H1 (cell line): Measurements from ENCODE around the gene PCDHA13. TPM values are rescaled to one million over a fixed set of nuclear protein-coding genes. Genes with fewer than 3 reads are reported as not detected.
A peak's percentile ranks its signal among the peaks of the same experiment; 100 is the strongest.

ENCODE experiments used
- CTCF ChIA-PET: fragments of 300-600 bp; sonication (Branson Sonifier 250); formaldehyde crosslinking; loops from one replicate; lab custom pipeline; 2021; ENCODE audit not compliant: partially characterized antibody; lab: Charles Lee
- POLR2A ChIA-PET: fragments of 300-600 bp; sonication (Branson Sonifier 250); formaldehyde crosslinking; loops from one replicate; lab custom pipeline; 2021; ENCODE audit warnings: inconsistent platforms; ENCODE audit not compliant: partially characterized antibody; lab: Charles Lee
- DNase-seq, 2 experiments: peaks; one replicate each; pipeline versions ENCODE4 v3.0.0 to v3.0.0-alpha.2; 2010 to 2022; ENCODE audit warnings: low spot score in 2 of 2, low read depth in 1 of 2, mixed read lengths in 1 of 2
- FAIRE-seq: peaks from 2 replicates; lab custom pipeline; 2011; peaks lifted over from hg19 to GRCh38; lab: Jason Lieb, UNC
- H2AFZ ChIP-seq: 2 replicates; pipeline ENCODE4 v1.8.1; 2012; ENCODE audit warnings: low read length, inconsistent platforms
- H2AK5ac ChIP-seq: 2 replicates; pipeline ENCODE4 v1.6.1; 2013; ENCODE audit warnings: low read depth, low read length
- H2BK120ac ChIP-seq: replicated peaks from 2 replicates; pipeline ENCODE3; 2013; ENCODE audit warnings: low read depth, low read length, inconsistent platforms
- H2BK12ac ChIP-seq: 2 replicates; pipeline ENCODE4 v1.6.1; 2013; ENCODE audit warnings: low read depth, low read length
- H2BK15ac ChIP-seq: 2 replicates; pipeline ENCODE4 v1.6.1; 2013; ENCODE audit warnings: low read length
- H2BK20ac ChIP-seq: 2 replicates; pipeline ENCODE4 v1.6.1; 2013; ENCODE audit warnings: low read length
- H2BK5ac ChIP-seq: 2 replicates; pipeline ENCODE4 v1.6.1; 2013; ENCODE audit warnings: low read depth, low read length
- H3K14ac ChIP-seq: 2 replicates; pipeline ENCODE4 v1.6.1; 2013; ENCODE audit warnings: inconsistent platforms; ENCODE audit not compliant: insufficient read length
- H3K18ac ChIP-seq: 2 replicates; pipeline ENCODE4 v1.6.1; 2013; ENCODE audit warnings: low read length; ENCODE audit errors: extremely low read depth
- H3K23ac ChIP-seq: 2 replicates; pipeline ENCODE4 v1.6.1; 2013; ENCODE audit warnings: inconsistent platforms; ENCODE audit not compliant: insufficient read length
- H3K23me2 ChIP-seq: 2 replicates; pipeline ENCODE4 v1.6.1; 2013; ENCODE audit warnings: low read depth, low read length
- H3K27ac ChIP-seq: 2 replicates; pipeline ENCODE4 v1.6.1; 2011; ENCODE audit warnings: low read depth, low read length, inconsistent platforms
- H3K27me3 ChIP-seq, 4 experiments: replicated peaks in 1 of 4; 1 replicate in 1 of 4; 2 replicates in 3 of 4; pipeline versions ENCODE4 v1.6.1 to v1.8.1; 2011 to 2013; ENCODE audit warnings: low read length in 3 of 4, mild to moderate bottlenecking in 3 of 4, inconsistent platforms in 2 of 4, mixed read lengths in 2 of 4, moderate library complexity in 1 of 4; ENCODE audit not compliant: control insufficient read depth in 3 of 4, insufficient read depth in 3 of 4; ENCODE audit errors: extremely low read depth in 1 of 4
- H3K36me3 ChIP-seq, 4 experiments: 2 replicates each; pipeline versions ENCODE4 v1.6.1 to v1.8.1; 2011 to 2013; ENCODE audit warnings: mild to moderate bottlenecking in 4 of 4, low read length in 3 of 4, moderate library complexity in 2 of 4, control low read depth in 1 of 4, inconsistent platforms in 1 of 4; ENCODE audit not compliant: insufficient read depth in 4 of 4, control insufficient read depth in 2 of 4
- H3K4ac ChIP-seq: replicated peaks from 2 replicates; pipeline ENCODE3; 2013; ENCODE audit warnings: low read length, low read depth, mixed read lengths, inconsistent platforms; ENCODE audit not compliant: insufficient read length
- H3K4me1 ChIP-seq, 4 experiments: replicated peaks in 1 of 4; 1 replicate in 1 of 4; 2 replicates in 3 of 4; pipeline versions ENCODE4 v1.6.1 to v1.8.1; 2011 to 2013; ENCODE audit warnings: low read length in 3 of 4, inconsistent platforms in 2 of 4, mixed read lengths in 1 of 4; ENCODE audit not compliant: insufficient read depth in 4 of 4, control insufficient read depth in 3 of 4
- H3K4me2 ChIP-seq, 2 experiments: 2 replicates each; pipeline versions ENCODE4 v1.6.1 to v1.8.1; 2011 to 2013; ENCODE audit warnings: low read depth in 2 of 2, low read length in 2 of 2, control low read depth in 1 of 2, inconsistent platforms in 1 of 2, mild to moderate bottlenecking in 1 of 2; ENCODE audit not compliant: insufficient read depth in 1 of 2
- H3K4me3 ChIP-seq, 4 experiments: fragments of 200-600, 300-600 bp in 1 of 4; sonication (generic), shearing (Covaris generic), sonication (Bioruptor Twin) in 1 of 4; 2 replicates each; pipeline versions ENCODE4 v1.5.1 to v1.8.1; 2011 to 2016; ENCODE audit warnings: low read length in 4 of 4, low read depth in 3 of 4, control low read depth in 2 of 4, inconsistent platforms in 2 of 4, mild to moderate bottlenecking in 2 of 4, mixed read lengths in 1 of 4, moderate library complexity in 1 of 4; ENCODE audit not compliant: insufficient read depth in 2 of 4; ENCODE audit errors: extremely low read depth in 1 of 4
- H3K56ac ChIP-seq: replicated peaks from 2 replicates; pipeline ENCODE3; 2013; ENCODE audit warnings: low read depth, mild to moderate bottlenecking, mixed read lengths, low read length, inconsistent platforms; ENCODE audit not compliant: insufficient read length
- H3K79me1 ChIP-seq: 2 replicates; pipeline ENCODE4 v1.6.1; 2013; ENCODE audit warnings: low read depth, low read length, control low read depth
- H3K79me2 ChIP-seq, 2 experiments: 2 replicates each; pipeline versions ENCODE4 v1.6.1 to v1.8.1; 2012 to 2013; ENCODE audit warnings: low read length in 2 of 2, mild to moderate bottlenecking in 2 of 2, inconsistent platforms in 1 of 2; ENCODE audit not compliant: insufficient read depth in 2 of 2, control insufficient read depth in 1 of 2
- H3K9ac ChIP-seq, 4 experiments: replicated peaks in 1 of 4; 1 replicate in 1 of 4; 2 replicates in 3 of 4; pipeline versions ENCODE4 v1.6.1 to v1.8.1; 2011 to 2013; ENCODE audit warnings: low read depth in 3 of 4, low read length in 3 of 4, control low read depth in 2 of 4, mild to moderate bottlenecking in 2 of 4, moderate library complexity in 2 of 4, inconsistent platforms in 1 of 4; ENCODE audit errors: extremely low read depth in 1 of 4
- H3K9me3 ChIP-seq, 2 experiments: 2 replicates each; pipeline versions ENCODE4 v1.6.1 to v1.8.1; 2012 to 2013; ENCODE audit warnings: mild to moderate bottlenecking in 2 of 2, moderate library complexity in 2 of 2, control low read depth in 1 of 2, inconsistent platforms in 1 of 2, low read depth in 1 of 2, low read length in 1 of 2, mixed read lengths in 1 of 2; ENCODE audit not compliant: insufficient read depth in 2 of 2
- H4K20me1 ChIP-seq, 2 experiments: replicated peaks in 1 of 2; 2 replicates each; pipeline versions ENCODE3 to v1.8.1; 2011 to 2013; ENCODE audit warnings: inconsistent platforms in 2 of 2, low read length in 2 of 2, mild to moderate bottlenecking in 1 of 2; ENCODE audit not compliant: insufficient read depth in 2 of 2, control insufficient read depth in 1 of 2
- H4K5ac ChIP-seq: 2 replicates; pipeline ENCODE4 v1.6.1; 2013; ENCODE audit warnings: low read length, low read depth, mixed read lengths, inconsistent platforms; ENCODE audit not compliant: insufficient read length
- H4K8ac ChIP-seq: 2 replicates; pipeline ENCODE4 v1.8.0; 2013; ENCODE audit warnings: mild to moderate bottlenecking, moderate library complexity, low read length, inconsistent platforms; ENCODE audit not compliant: insufficient read depth; ENCODE audit errors: extremely low read depth
- H4K91ac ChIP-seq: replicated peaks from 2 replicates; pipeline ENCODE3; 2013; ENCODE audit warnings: low read length, mixed read lengths, inconsistent platforms; ENCODE audit not compliant: insufficient read length
- CBX8 ChIP-seq: fragments of 300-800, 300-1000 bp; sonication (generic); IDR thresholded peaks from 2 replicates; pipeline ENCODE4 v1.7.1; 2016; ENCODE audit warnings: low read depth, low read length, borderline replicate concordance
- POLR2AphosphoS5 ChIP-seq: IDR thresholded peaks from 2 replicates; pipeline ENCODE4 v1.6.1; 2011; ENCODE audit warnings: low read depth, low read length
- RAD21 ChIP-seq, 2 experiments: IDR thresholded peaks in 1 of 2; conservative IDR thresholded peaks in 1 of 2; 2 replicates each; pipeline ENCODE4 v1.6.1; 2011; ENCODE audit warnings: low read depth in 2 of 2, low read length in 2 of 2, improper control_type of control experiment in 1 of 2, inconsistent platforms in 1 of 2, mild to moderate bottlenecking in 1 of 2, moderate library complexity in 1 of 2
- SIN3A ChIP-seq, 2 experiments: IDR thresholded peaks in 1 of 2; conservative IDR thresholded peaks in 1 of 2; 2 replicates each; pipeline ENCODE4 v1.6.1; 2011 to 2012; ENCODE audit warnings: low read length in 2 of 2, improper control_type of control experiment in 1 of 2, low read depth in 1 of 2, mild to moderate bottlenecking in 1 of 2
- TAF1 ChIP-seq: IDR thresholded peaks from 2 replicates; pipeline ENCODE4 v1.6.1; 2011; ENCODE audit warnings: mild to moderate bottlenecking, low read depth, low read length
- WGBS, 2 experiments: shearing (Covaris generic) in 1 of 2; methylation state at CpG; one replicate each; pipeline versions ENCODE4 v1.1.6 to v1.1.7; 2013 to 2015; ENCODE audit warnings: low lambda C conversion rate in 2 of 2, mixed read lengths in 2 of 2, inconsistent platforms in 1 of 2, low coverage in 1 of 2, missing lambda C conversion rate in 1 of 2; ENCODE audit not compliant: insufficient replicate concordance in 2 of 2, insufficient coverage in 1 of 2, insufficient read length in 1 of 2; ENCODE audit errors: extremely low coverage in 1 of 2, missing lambda C conversion rate in 1 of 2; 5-methylcytosine and 5-hydroxymethylcytosine counted together
- polyA plus RNA-seq, 7 experiments: library from polyadenylated mRNA; depleted of rRNA in 3 of 7; stranded (reverse) in 5 of 7; unstranded in 2 of 7; fragments of >200 nt in 5 of 7; fragments of 200-250 nt in 2 of 7; gene quantifications; 1 replicate in 5 of 7; 2 replicates in 1 of 7; 4 replicates in 1 of 7; pipeline versions ENCODE4 v1.2.1 to v1.2.3, GENCODE V29; 2011 to 2013; ENCODE audit warnings: missing spikeins in 2 of 7, mixed read lengths in 2 of 7
- total RNA-seq: library from RNA; stranded (reverse); fragmentation: NEBNext Ultra II Directional; extraction: Animal tissue kit (Norgen Biotek cat#: 25700); gene quantifications from 2 replicates; pipeline ENCODE4 v1.2.1, GENCODE V29; 2021
- TF ChIP-seq, protein P1 (sequence below), 3 experiments: IDR thresholded peaks; 1 replicate in 2 of 3; 2 replicates in 1 of 3; pipeline versions ENCODE4 v1.5.1 to v1.6.1; 2011; ENCODE audit warnings: low read length in 3 of 3, mild to moderate bottlenecking in 3 of 3, inconsistent platforms in 2 of 3, low read depth in 1 of 3, moderate library complexity in 1 of 3; ENCODE audit not compliant: insufficient read depth in 1 of 3; ENCODE audit errors: control extremely low read depth in 1 of 3

The PCDHA13 gene
- total and polyA plus RNA-seq, 2 of the 8 experiments (the other 6 are each of a cell fraction or from before 2014, with no cell fraction given): 1.2 to 1.3 TPM

DNA sequence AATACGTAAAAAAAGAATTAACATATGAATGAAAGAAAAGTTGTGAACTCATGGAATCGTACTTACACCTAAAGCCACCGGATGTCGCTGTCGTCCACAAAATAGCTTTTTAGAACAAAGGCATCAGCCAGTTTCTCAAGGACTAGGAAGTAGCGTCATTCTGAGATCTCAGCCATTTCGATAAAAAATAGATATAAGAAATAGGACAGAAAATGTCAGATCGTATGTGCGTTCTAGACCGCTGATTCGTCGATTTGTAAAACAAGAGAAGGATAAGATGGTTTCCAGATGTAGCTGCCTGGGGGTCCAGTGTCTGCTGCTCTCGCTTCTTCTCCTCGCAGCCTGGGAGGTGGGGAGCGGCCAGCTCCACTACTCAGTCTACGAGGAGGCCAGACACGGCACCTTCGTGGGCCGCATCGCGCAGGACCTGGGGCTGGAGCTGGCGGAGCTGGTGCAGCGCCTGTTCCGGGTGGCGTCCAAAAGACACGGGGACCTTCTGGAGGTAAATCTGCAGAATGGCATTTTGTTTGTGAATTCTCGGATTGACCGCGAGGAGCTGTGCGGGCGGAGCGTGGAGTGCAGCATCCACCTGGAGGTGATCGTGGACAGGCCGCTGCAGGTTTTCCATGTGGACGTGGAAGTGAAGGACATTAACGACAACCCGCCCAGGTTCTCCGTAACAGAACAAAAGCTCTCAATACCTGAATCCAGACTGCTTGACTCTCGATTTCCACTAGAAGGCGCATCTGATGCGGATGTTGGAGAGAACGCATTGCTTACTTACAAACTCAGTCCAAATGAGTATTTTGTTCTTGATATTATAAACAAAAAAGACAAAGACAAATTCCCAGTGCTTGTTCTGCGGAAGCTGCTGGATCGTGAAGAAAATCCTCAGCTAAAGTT lies 25.9 kb upstream of the PCDHA13 start, which contains the start of gene PCDHA10:
Gene PCDHA10 (plus strand): TSS at position 126 of the 903 bp plus-strand sequence. CDS start 152 bp downstream, at position 278.
- H2AFZ ChIP-seq: peak within 1 kb of the TSS; percentile 95
- H3K4me3 ChIP-seq: peak within 1 kb of the TSS; percentile 67 to 83 (median 72)
- no peak for FAIRE-seq
- no peaks in the 10 kb centered on the region for H3K4me1 ChIP-seq
- no peak within 1 kb of the TSS for H2BK12ac ChIP-seq
- no peaks in the 10 kb centered on the region for H3K79me1 ChIP-seq
- H2BK20ac ChIP-seq: no peak within 1 kb of the TSS
- H3K23me2 ChIP-seq: no peaks in the 10 kb centered on the region
- peak within 1 kb of the TSS; percentile 62 to 85 (median 72); a peak in 6 of 7 replicates for H3K9ac ChIP-seq
- peak within 1 kb of the TSS; percentile 67 to 69 for H3K4me2 ChIP-seq
- H3K56ac ChIP-seq: no peak within 1 kb of the TSS
- H3K4ac ChIP-seq: no peak within 1 kb of the TSS
- no peak within 1 kb of the TSS for H4K5ac ChIP-seq
- H3K18ac ChIP-seq: no peak within 1 kb of the TSS
- H2AK5ac ChIP-seq: no peak within 1 kb of the TSS
- H3K9me3 ChIP-seq: peaks cover 0 to 13% of the 10 kb centered on the region in 2 experiments; a peak in 1 of 4 replicates
- no peak within 1 kb of the TSS for H3K14ac ChIP-seq
- H3K27ac ChIP-seq: no peak within 1 kb of the TSS; the same call in 1 of the 2 replicates
- DNase-seq: no peak
- H2BK15ac ChIP-seq: no peak within 1 kb of the TSS
- H2BK120ac ChIP-seq: no peak within 1 kb of the TSS
- H3K79me2 ChIP-seq: no peaks in the 10 kb centered on the region
- no peak within 1 kb of the TSS for H4K91ac ChIP-seq
- ChIA-PET CTCF (interaction anchor here (0.6 to 3.4 kb wide), 37 partner anchors 9 to 335 kb away, joined by 3 to 23 read pairs (median 4); partner anchors contain the start of genes DND1, PCDHA11, PCDHA12 and PCDHA4), POLR2A (interaction anchor here (1.2 to 2.1 kb wide), 4 partner anchors 14 to 184 kb away, joined by 3 to 7 read pairs (median 6); no protein-coding TSS in a partner anchor)
- H4K20me1 ChIP-seq: no peaks in the 10 kb centered on the region
- no peaks in the 10 kb centered on the region for H3K27me3 ChIP-seq
- peaks cover 0 to 6% (median 0%) of the 10 kb centered on the region in 4 experiments; a peak in 1 of 8 replicates for H3K36me3 ChIP-seq
- no peak within 1 kb of the TSS for H2BK5ac ChIP-seq
- peak within 1 kb of the TSS; percentile 35; the same call in 1 of the 2 replicates for H4K8ac ChIP-seq
- no peak within 1 kb of the TSS for H3K23ac ChIP-seq
- 11% methylated on average over 36 of the region's 44 CpGs; no CpG with 5 or more reads in 1 of the 2 experiments for WGBS, 2 experiments
- TF ChIP-seq CBX8: no peak
- peak; percentile 44; the same call in 1 of the 2 replicates for TF ChIP-seq POLR2AphosphoS5
- TF ChIP-seq, protein P1, sequence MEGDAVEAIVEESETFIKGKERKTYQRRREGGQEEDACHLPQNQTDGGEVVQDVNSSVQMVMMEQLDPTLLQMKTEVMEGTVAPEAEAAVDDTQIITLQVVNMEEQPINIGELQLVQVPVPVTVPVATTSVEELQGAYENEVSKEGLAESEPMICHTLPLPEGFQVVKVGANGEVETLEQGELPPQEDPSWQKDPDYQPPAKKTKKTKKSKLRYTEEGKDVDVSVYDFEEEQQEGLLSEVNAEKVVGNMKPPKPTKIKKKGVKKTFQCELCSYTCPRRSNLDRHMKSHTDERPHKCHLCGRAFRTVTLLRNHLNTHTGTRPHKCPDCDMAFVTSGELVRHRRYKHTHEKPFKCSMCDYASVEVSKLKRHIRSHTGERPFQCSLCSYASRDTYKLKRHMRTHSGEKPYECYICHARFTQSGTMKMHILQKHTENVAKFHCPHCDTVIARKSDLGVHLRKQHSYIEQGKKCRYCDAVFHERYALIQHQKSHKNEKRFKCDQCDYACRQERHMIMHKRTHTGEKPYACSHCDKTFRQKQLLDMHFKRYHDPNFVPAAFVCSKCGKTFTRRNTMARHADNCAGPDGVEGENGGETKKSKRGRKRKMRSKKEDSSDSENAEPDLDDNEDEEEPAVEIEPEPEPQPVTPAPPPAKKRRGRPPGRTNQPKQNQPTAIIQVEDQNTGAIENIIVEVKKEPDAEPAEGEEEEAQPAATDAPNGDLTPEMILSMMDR (IDR thresholded peaks at IDR 0.05; ENCODE audit: control extremely low read depth in 1 of 3, insufficient read depth in 1 of 3, low read depth in 1 of 3, low read length in 3 of 3): peak in 2 of 3 experiments; percentile 40 to 47; a peak in 3 of 4 replicates
- TF ChIP-seq TAF1: 0 out of 2 replicates have a peak, but pooled peaks have one; percentile 9
- peak in 1 of 2 experiments; percentile 47; a peak in 1 of 4 replicates for TF ChIP-seq SIN3A (conservative IDR thresholded peaks at IDR 0.05 in 1 of 2, IDR thresholded peaks at IDR 0.05 in 1 of 2; ENCODE audit: low read depth in 1 of 2, low read length in 2 of 2)
- peak; percentile 45 to 57; a peak in 3 of 4 replicates for TF ChIP-seq RAD21 (IDR thresholded peaks at IDR 0.05 in 1 of 2, conservative IDR thresholded peaks at IDR 0.05 in 1 of 2; ENCODE audit: low read depth in 2 of 2, low read length in 2 of 2)
